Effector CD4-positive, alpha-beta T cell (primary cell): ENCODE data around the gene DSC2.
"Not testable (repeated sequence)": the region's sequence is repeated elsewhere in the genome, so short reads cannot be mapped to it uniquely, and the experiment has no call there.

Experiments used
- DNase-seq: peaks from one replicate; pipeline ENCODE4 v3.0.0-alpha.2; 2020

DSC2 gene

GRCh38 chr18:31042084-31042405 lies 60.2 kb downstream of the DSC2 start:
- DNase-seq, result no peak

DNA sequence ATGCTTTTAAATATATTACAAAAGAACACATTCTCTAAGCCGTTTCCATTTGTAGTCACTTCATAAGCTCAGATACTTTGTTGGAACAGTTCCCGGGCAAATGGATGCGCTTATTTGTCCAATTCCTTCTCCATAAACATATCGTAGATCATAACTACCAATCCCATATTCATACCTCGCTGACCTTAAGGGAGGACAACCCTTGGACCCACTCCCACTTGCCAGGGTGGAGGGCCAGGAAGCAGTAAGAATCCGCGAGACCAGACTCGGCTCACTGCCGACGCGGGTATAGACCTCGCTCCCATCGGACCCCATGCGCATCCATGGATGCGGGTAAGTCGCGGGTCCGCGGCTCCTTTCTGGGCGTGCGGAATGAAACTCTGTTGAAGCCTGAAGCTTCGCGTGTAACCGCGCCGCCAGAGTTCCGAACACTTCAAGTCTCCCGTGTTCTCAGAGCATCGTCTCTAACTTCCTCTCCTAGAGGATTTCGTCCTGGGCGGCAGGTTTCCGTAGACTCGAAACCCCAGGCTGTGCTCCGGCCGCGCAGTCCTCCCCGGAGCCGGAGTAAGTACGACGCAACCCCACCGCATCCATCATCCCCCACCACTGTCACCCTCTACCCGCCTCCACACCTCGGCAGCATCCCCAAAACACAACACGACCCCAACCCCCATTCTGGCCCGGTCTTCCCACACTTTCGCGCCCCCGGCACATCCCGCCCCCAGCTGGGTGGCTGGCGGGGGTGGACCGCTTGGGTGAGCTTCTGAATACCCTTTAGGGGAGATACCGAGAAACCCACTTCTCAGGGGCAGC lies 60.7 kb downstream of the DSC2 start:
- DNase-seq, result no peak

DNA sequence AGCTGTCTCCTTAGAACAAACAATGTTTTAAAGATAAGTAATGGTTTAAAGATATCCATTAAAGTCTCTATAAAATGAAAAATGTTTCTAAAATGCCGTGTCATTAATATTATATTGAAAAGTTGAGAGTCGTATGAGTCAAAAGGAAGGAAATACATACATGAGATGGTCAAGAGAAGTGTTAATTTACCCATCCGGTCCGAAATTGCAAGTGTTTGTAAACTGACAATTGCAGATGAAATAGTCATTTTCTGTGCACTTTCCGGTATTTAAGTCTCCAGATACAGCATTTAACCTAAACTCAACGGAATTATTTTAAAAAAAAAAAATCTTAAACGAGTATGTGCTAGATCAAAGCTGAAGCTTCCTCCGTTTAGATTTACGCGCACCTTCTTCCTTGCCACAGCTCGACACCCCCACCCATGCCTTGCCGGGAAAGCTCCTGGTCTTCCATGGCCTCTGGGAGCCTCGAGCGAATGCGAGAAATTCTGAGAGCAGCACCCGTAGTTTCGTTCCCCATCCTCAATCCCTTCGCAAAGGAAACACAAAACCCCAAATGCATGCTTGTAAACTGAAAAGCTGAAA lies 61.4 kb downstream of the DSC2 start:
- DNase-seq, result no peak

GRCh38 chr18:31039426-31039825 lies 62.8 kb downstream of the DSC2 start:
- DNase-seq, result no peak

DNA sequence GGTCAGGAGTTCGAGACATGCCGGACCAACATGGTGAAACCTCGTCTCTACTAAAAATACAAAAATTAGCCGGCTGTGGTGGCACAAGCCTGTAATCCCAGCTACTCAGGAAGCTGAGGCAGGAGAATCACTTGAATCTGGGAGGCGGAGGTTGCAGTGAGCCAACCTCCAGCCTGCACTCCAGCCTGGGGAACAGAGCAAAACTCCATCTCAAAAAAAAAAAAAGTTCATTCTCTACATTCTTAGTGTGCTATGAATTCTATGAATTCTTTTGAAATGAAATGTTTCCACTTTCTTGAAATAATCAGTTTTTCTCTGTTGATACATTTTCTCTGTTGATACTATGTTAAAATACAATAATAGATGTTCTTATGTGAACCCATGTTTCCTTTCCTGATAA lies 64.5 kb downstream of the DSC2 start:
- not testable (repeated sequence) for DNase-seq

DNA sequence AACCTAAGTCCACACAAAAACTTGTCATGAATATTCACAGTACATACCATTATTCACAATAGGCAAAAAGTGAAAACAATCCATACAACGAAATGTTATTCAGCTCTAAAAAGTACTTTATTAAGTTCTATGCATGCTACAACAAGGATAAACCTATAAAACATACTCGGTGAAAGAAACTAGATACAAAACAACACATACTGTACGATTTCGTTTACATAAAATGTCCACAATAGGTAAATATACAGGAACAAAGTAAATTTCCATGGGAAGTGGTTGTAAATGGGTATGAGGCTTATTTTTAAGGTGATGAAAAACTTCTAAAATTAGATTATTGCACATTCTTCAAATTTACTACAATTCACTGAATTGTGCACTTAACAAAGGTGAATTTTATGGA lies 67.7 kb downstream of the DSC2 start:
- DNase-seq, result no peak

- no peak for DNase-seq
These were observed 71.5 kb downstream of the DSC2 start for GRCh38 chr18:31030574-31031278.

DNA sequence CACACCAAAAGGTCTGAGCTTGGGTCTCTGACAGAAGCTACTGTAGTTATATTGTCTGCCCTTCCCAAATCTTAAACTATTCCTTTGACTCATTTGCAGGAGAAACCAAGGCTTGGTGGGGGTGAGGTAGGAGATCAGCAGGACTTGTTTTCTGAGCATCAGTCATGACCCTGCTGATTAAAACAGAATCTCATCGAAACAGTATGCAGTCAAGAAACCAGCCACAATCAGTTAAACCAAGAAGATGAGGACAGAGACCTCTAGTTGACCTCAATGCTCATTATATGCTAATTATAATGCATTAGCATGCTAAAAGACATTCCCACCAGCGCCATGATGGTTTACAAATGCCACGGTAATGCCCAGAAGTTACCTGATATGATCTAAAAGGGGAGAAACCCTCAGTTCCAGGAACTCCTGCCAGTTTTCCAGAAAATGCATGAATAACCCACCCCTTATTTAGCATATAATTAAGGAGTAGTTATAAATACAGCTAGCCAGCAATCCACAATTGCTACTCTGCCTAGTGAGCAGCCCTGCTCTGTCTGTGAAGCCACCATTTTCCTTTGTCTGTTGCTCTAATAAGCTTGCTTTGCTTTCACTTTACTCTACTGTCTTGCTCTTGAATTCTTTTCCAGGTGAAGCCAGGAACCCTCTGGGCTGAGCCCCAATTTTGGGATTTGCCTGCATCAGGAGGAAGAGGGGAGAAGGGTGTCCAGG lies 86.3 kb downstream of the DSC2 start:
- DNase-seq, result no peak

DNA sequence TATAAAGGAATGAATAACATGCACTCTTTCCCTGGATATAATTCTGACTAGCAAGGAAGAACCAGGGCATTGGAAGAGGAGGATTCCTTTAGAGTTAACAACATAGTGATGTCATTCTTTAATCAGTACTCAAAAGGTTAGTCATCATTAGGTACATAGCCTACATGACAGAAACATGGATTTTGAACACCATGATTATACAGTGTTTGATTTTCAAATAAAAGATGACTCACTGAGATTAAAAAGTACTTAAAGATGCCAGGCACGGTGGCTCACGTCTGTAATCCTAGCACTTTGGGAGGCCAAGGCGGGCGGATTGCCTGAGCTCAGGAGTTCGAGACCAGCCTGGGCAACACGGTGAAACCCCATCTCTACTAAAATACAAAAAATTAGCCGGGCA lies 90.8 kb downstream of the DSC2 start:
- DNase-seq, result not testable (repeated sequence)

- no peak for DNase-seq
These were observed 91.6 kb downstream of the DSC2 start for GRCh38 chr18:31010601-31011000.
